Adrenal gland (tissue), 5 donors: Measurements from ENCODE around the gene DGKA.

ENCODE experiments used
- POLR2A ChIP-seq, 2 donors: fragments of 450-650 bp; IDR thresholded peaks; one replicate each; pipeline ENCODE4 v1.6.1; 2017; ENCODE audit warnings: antibody characterized with exemption in 2 of 2, mild to moderate bottlenecking in 2 of 2, moderate library complexity in 1 of 2
- TF ChIP-seq, protein P1 (sequence below), 6 experiments: fragments of 450-650 bp in 4 of 6; fragments of 200-600 bp in 2 of 6; sonication (generic) in 1 of 6; IDR thresholded peaks; 1 replicate in 5 of 6; 2 replicates in 1 of 6; pipeline versions ENCODE4 v1.5.1 to v1.8.0; 2016 to 2021; ENCODE audit warnings: antibody characterized with exemption in 6 of 6, mild to moderate bottlenecking in 2 of 6, moderate library complexity in 1 of 6
- donor health status: DM: no; HTN: no; CAD: no.

DNA sequence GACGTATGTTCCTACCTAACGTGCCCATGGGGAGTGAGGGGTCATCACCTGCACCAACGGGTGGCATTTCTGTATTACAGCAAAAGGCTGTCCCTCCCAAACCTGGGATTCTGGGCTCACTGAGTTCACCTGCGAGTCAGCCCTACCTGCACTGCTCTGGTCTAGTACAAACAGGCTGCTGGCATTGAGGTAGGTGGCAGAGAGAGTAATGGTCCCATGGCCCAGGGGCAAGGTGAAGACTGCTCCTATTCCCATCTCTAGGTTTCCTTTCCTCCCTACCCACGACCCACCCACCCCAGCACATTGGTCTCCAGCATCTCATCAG, 66.5 kb downstream of the DGKA start:
- TF ChIP-seq, protein P1, sequence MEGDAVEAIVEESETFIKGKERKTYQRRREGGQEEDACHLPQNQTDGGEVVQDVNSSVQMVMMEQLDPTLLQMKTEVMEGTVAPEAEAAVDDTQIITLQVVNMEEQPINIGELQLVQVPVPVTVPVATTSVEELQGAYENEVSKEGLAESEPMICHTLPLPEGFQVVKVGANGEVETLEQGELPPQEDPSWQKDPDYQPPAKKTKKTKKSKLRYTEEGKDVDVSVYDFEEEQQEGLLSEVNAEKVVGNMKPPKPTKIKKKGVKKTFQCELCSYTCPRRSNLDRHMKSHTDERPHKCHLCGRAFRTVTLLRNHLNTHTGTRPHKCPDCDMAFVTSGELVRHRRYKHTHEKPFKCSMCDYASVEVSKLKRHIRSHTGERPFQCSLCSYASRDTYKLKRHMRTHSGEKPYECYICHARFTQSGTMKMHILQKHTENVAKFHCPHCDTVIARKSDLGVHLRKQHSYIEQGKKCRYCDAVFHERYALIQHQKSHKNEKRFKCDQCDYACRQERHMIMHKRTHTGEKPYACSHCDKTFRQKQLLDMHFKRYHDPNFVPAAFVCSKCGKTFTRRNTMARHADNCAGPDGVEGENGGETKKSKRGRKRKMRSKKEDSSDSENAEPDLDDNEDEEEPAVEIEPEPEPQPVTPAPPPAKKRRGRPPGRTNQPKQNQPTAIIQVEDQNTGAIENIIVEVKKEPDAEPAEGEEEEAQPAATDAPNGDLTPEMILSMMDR (IDR thresholded peaks at IDR 0.05): no peak
- no peak for TF ChIP-seq POLR2A (IDR thresholded peaks at IDR 0.05)
